Subcutaneous abdominal adipose tissue (tissue), 5 donors: ENCODE measurements around the gene DDX23.
A peak's percentile ranks its signal among the peaks of the same experiment; 100 is the strongest.

Source experiments
- H3K27ac ChIP-seq: one replicate; pipeline ENCODE4 v1.7.0; 2013; ENCODE audit warnings: low read depth, mild to moderate bottlenecking, inconsistent platforms, low read length, moderate library complexity
- H3K27me3 ChIP-seq, 5 donors: one replicate each; pipeline ENCODE4 v1.7.0; 2013; ENCODE audit warnings: low read length in 5 of 5, inconsistent platforms in 1 of 5; ENCODE audit not compliant: control insufficient read depth in 5 of 5, insufficient read depth in 4 of 5
- H3K36me3 ChIP-seq, 5 donors: one replicate each; pipeline ENCODE4 v1.7.0; 2013; ENCODE audit warnings: low read length in 5 of 5; ENCODE audit not compliant: control insufficient read depth in 5 of 5, insufficient read depth in 5 of 5
- H3K4me1 ChIP-seq, 5 donors: one replicate each; pipeline ENCODE4 v1.7.0; 2013; ENCODE audit warnings: low read length in 5 of 5, mild to moderate bottlenecking in 3 of 5, moderate library complexity in 1 of 5; ENCODE audit not compliant: control insufficient read depth in 5 of 5, insufficient read depth in 5 of 5
- H3K4me3 ChIP-seq, 5 donors: one replicate each; pipeline ENCODE4 v1.7.0; 2013; ENCODE audit warnings: low read length in 5 of 5, low read depth in 1 of 5
- H3K9ac ChIP-seq, 5 donors: one replicate each; pipeline ENCODE4 v1.7.0; 2013; ENCODE audit warnings: low read length in 5 of 5, mild to moderate bottlenecking in 4 of 5, moderate library complexity in 3 of 5
- H3K9me3 ChIP-seq, 5 donors: one replicate each; pipeline ENCODE4 v1.7.0; 2013; ENCODE audit warnings: low read length in 5 of 5; ENCODE audit not compliant: control insufficient read depth in 5 of 5
- donor health status: healthy.
- donor health status: healthy.
- donor health status: healthy.
- donor health status: healthy.
- donor health status: healthy.

Gene DDX23

DNA sequence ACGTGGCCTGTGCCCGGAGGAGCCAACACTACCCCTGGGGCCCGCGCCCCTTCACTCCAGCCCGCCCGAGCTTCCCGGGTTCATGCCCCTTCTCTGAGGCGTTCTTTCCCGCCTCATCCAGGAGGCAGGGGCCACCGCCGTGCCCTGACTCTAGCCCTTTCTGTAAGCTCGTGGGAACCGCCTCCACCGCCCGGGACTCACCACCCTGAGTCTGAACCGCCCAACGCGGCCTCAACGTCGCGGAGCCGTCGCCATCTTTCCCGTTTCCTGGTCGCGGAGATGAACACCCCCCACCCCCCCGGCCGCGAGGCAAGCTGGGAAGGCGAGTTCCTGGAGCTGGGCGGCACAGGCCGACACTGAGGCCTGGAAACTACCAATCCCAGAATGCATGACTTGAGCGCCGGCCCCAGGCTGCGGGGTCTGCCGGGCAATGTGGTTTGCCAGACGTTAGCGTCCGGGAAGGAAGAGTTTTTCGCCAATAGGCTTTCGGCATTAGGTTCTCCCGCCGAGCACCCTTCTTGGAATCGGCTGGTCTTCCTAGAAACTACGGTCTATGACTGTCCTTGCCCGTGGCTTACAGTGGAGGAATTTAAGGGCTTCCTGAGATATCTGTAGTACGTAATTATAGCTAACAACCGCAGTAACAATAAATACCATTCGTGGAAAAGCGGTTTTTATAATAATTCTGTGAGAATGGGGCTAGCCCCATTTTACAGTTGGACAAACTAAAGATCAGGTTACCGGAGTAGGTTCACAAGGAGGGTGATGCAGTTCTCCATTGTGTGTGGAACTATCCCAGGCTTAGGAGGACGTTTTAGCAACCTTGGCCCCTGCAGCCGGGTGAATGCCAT, at the start of gene DDX23:
Gene DDX23, minus strand, starts transcription at position 281 of the 851 bp plus-strand sequence. CDS start 6,381 bp downstream, outside the sequence.
- no peaks in the 10 kb centered on the region for H3K9me3 ChIP-seq
- H3K4me1 ChIP-seq = peaks cover 8 to 28% (median 24%) of the 10 kb centered on the region in 5 donors

DNA sequence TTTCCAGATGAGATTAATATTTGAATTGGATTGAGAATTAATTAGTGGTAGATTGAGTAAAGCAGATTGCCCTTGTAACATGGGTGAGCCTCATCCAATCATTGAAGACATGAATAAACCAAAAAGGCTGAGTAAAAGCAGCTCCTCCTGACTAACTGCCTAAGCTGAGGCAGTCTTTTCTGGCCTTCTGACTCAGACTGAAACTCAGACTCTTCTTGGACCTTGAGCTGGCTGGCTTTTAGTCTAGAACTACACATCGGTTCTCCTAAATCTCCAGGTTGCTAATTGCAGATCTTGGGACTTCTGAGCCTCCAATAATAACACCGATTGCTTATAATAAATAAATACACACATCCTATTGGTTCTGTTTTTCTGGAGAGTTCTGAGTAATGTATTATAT, 49.3 kb upstream of the DDX23 start:
- Histone ChIP-seq H3K9ac (no peak overlapping the region), H3K27ac (no peak overlapping the region), H3K9me3 (no peaks in the 10 kb centered on the region), H3K27me3 (no peaks in the 10 kb centered on the region), H3K4me3 (no peak overlapping the region), H3K36me3 (no peaks in the 10 kb centered on the region), H3K4me1 (peaks cover 0 to 15% (median 12%) of the 10 kb centered on the region in 5 donors)

More for the DNA sequence above, at the start of gene DDX23:
- Histone ChIP-seq H3K4me3 (peak within 1 kb of the TSS; percentile 83 to 97 (median 96)), H3K9ac (peak within 1 kb of the TSS; percentile 81 to 98 (median 97)), H3K27me3 (no peaks in the 10 kb centered on the region), H3K36me3 (peaks cover 0 to 9% (median 0%) of the 10 kb centered on the region in 5 donors), H3K27ac (peak within 1 kb of the TSS; percentile 84)

DNA sequence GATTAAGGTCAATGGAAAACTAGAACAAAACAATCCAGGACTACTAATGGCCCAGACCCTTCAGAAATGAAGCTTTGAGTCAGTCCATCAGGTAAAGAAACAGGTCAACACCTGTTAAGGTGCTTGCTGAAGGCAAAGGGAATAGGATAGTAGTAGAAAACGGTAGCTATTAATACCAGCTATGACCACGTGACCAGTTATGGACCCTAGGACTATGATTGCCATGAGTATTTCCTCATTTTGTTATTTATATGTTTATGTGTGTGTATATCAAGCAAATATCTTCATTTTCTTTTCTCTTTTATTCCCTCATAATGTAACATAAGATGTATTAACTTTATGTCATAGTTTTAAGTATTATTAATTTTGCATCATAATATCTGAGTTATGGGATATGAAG, 47.7 kb upstream of the DDX23 start:
- Histone ChIP-seq H3K9ac (no peak overlapping the region), H3K4me3 (no peak overlapping the region), H3K36me3 (no peaks in the 10 kb centered on the region), H3K27me3 (no peaks in the 10 kb centered on the region), H3K9me3 (no peaks in the 10 kb centered on the region), H3K4me1 (peaks cover 0 to 13% (median 12%) of the 10 kb centered on the region in 5 donors), H3K27ac (no peak overlapping the region)

DNA sequence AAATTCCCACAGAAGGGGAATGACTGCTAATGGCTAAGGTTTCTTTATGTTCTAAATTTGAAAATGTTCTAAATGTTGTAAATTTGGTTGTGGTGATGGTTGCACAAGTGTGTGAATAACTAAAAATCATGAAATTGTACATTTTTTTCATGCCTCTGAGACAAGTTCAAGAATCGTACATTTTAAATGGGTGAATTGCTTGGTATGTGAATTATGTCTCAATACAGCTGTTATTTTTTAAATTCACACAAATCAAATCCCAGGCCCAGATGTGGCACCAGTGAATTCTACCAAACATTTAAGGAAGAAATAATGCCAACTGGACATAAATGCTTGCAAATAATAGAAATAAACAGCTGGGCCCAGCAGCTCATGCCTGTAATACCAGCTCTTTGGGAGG, 42.3 kb upstream of the DDX23 start:
- Histone ChIP-seq H3K27me3 (peaks cover 5 to 17% (median 6%) of the 10 kb centered on the region in 5 donors), H3K36me3 (no peaks in the 10 kb centered on the region), H3K27ac (no peak overlapping the region), H3K4me1 (peaks cover 0 to 8% (median 2%) of the 10 kb centered on the region in 5 donors), H3K9me3 (no peaks in the 10 kb centered on the region), H3K9ac (no peak overlapping the region), H3K4me3 (no peak overlapping the region)

DNA sequence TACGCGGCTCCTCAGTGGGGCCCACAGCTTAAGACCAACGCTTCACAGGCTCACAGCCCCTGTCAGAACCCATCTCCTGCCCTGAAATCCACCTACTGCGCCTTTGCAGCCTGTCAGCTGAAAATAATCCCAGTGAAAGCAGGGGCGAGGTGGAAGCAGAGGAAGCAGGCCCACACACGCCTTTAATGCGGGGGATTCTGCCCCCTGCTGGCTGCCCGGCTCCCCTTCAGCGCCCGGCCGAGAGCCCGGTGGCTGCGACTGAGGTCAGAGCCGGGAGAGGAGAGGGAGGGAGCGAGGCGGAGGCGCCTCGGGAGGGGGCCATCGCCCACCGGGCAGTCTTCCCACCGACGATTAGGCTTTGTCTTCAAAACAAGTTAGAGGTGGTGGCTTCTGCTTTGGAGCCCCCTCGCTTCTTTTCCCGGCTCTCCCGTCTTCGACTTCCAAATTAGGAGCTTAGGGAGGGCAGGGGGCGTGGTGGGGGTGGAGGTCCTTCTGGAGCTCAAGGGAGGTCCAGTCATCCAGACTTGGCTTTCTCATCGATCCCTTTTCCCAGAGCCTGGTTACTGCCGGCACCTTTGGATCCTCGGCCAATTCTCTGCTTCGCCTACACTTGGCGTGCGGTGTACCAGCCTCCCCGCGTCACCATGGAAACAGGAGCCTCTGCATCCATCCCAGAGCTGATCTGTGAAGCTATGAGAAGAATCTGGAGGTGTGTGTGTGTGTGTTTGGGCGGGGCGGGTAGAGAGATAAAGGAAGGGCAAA, 38.9 kb upstream of the DDX23 start:
- Histone ChIP-seq H3K27ac (no peak overlapping the region), H3K9ac (peak overlapping the region in 1 of 5 donors; percentile 52), H3K27me3 (peaks cover 5 to 17% (median 6%) of the 10 kb centered on the region in 5 donors), H3K36me3 (no peaks in the 10 kb centered on the region), H3K4me3 (peak overlapping the region in 1 of 5 donors; percentile 44), H3K9me3 (no peaks in the 10 kb centered on the region), H3K4me1 (peaks cover 0 to 8% (median 2%) of the 10 kb centered on the region in 5 donors)

DNA sequence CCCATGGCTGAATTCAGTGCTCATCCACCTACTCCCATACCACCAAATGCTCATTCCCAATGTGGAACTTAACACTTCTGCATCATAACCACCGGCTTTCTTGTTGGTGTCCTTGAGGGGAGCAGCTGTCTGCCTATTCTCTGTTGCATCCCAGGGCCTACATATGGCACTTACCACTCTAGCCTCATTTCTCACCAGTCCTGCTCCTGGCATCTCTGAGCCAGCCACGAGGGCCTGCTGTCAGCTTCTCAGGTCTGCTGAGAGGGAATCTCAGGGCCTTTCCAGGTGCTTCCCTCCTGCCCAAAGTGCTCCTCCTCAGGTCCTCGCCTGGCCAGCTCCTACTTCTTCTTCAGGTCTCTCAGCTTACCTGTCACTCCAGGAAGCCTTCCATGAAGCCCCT, 37.7 kb upstream of the DDX23 start:
- Histone ChIP-seq H3K4me3 (no peak overlapping the region), H3K36me3 (no peaks in the 10 kb centered on the region), H3K27me3 (peaks cover 5 to 17% (median 6%) of the 10 kb centered on the region in 5 donors), H3K27ac (no peak overlapping the region), H3K4me1 (peaks cover 0 to 8% (median 2%) of the 10 kb centered on the region in 5 donors), H3K9ac (no peak overlapping the region), H3K9me3 (no peaks in the 10 kb centered on the region)

DNA sequence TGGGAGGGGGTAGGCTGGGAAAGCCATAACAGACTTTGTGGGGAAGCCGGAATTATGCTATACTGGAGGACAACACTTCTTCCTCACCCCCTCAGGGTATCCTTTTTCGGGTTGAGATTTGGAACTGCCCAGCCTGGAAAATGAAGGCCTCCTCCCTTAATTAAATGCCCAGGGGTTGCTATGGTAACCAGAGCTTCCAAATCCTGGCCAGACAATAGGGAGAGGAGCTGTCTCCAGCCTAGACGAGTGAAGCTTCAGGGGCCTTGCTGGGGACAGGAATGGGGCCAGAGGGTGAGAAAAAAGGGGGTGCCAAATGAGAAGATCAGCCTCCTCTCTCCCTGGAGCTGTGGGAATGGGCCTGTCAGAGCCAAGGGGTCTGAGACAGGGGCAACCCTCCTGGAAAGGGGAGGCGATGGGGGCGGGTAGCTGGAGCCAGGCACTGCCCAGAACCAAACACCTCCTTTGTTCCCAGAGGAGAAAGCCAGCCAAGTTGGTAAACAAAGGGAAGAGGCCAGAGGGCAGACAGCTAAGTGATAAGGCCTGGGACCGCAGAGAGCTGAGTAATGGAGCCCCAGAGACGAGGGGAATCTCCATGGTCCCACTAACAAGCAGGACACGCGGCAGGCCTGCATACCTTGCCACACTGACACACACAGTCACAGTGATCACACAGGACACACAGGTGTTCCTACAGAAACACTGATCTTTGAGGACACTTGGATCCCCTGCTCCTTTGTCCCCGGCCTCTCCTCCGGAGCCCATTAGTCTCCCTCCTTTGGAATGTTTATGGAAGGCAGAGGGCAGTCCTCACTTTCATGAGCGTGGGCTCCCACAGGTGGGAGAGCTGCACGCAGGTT, 31.6 kb upstream of the DDX23 start:
- no peaks in the 10 kb centered on the region for H3K9me3 ChIP-seq
- no peaks in the 10 kb centered on the region for H3K36me3 ChIP-seq
- no peak overlapping the region for H3K4me3 ChIP-seq
- peak overlapping the region; percentile 60 for H3K27ac ChIP-seq
- peaks cover 5 to 25% (median 10%) of the 10 kb centered on the region in 5 donors for H3K4me1 ChIP-seq
- peak overlapping the region in 1 of 5 donors; percentile 51 for H3K9ac ChIP-seq
- H3K27me3 ChIP-seq = peaks cover 0 to 15% (median 4%) of the 10 kb centered on the region in 5 donors

DNA sequence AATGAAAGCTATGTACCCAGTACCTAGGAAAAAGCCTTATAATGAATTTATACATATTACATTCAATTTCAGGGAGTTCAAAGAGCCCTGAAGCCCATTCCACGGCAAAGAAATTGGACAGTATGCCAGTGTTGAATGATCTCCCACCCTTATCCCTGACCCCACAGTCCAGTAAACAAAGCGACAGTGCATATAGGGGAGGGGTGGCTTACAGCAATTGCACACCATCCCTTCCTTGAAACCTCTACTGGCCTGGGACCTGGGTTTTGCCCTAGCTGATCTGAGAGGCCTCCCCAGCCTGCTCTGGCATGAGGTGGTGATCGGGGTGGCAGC, 31.0 kb upstream of the DDX23 start:
- Histone ChIP-seq H3K36me3 (no peaks in the 10 kb centered on the region), H3K4me3 (no peak overlapping the region), H3K4me1 (peaks cover 5 to 25% (median 10%) of the 10 kb centered on the region in 5 donors), H3K27ac (peak overlapping the region; percentile 60), H3K27me3 (peaks cover 0 to 15% (median 4%) of the 10 kb centered on the region in 5 donors), H3K9me3 (no peaks in the 10 kb centered on the region), H3K9ac (peak overlapping the region in 1 of 5 donors; percentile 51)

DNA sequence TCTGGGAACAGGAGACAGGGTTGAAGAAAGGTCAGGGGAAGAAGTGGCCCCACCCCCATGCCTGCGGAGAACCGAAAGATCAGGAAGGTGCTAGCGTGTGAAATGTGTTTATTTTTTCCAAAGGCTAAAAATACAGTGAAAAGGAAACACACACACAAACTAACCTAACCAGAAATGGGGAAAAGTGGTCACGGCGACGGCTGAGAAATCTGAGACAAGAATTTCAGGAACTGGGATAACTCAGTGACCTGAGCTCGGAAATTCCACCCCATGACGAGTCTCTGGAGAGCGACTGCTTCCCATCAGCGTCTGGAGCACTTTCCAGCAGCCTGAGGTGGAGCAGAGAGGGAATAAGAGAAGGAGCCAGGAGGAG, 30.3 kb upstream of the DDX23 start:
- no peaks in the 10 kb centered on the region for H3K36me3 ChIP-seq
- H3K4me3 ChIP-seq = peak overlapping the region in 3 of 5 donors; percentile 18 to 44 (median 35)
- no peaks in the 10 kb centered on the region for H3K9me3 ChIP-seq
- peaks cover 5 to 25% (median 10%) of the 10 kb centered on the region in 5 donors for H3K4me1 ChIP-seq
- H3K27me3 ChIP-seq = peaks cover 0 to 15% (median 4%) of the 10 kb centered on the region in 5 donors
- peak overlapping the region; percentile 53 for H3K27ac ChIP-seq
- H3K9ac ChIP-seq = peak overlapping the region in 2 of 5 donors; percentile 40 to 54
